Gastrocnemius medialis (tissue), 4 donors: ENCODE measurements around the gene RIMOC1. TPM values are rescaled to one million over a fixed set of nuclear protein-coding genes. Genes with fewer than 3 reads are reported as not detected.

Source experiments
- ATAC-seq, 2 donors: fragments of 150-250 bp; one replicate each; pipeline ENCODE4 v1.9.1; 2016
- DNase-seq, 2 donors: peaks; one replicate each; pipeline ENCODE4 v3.0.0-alpha.2; 2019
- H3K27ac ChIP-seq, 4 donors: fragments of 200-600 bp; sonication (generic); 1 replicate in 1 of 4; 2 replicates in 3 of 4; pipeline ENCODE4 v1.5.1; 2016 to 2018; ENCODE audit warnings: mild to moderate bottlenecking in 2 of 4, moderate library complexity in 1 of 4
- H3K27me3 ChIP-seq, 3 donors: fragments of 200-600 bp; sonication (generic) in 2 of 3; 1 replicate in 1 of 3; 2 replicates in 2 of 3; pipeline versions ENCODE4 v1.5.1 to v1.6.0; 2016 to 2019; ENCODE audit warnings: mild to moderate bottlenecking in 1 of 3, moderate library complexity in 1 of 3
- H3K36me3 ChIP-seq, 2 donors: fragments of 200-600 bp; sonication (generic) in 1 of 2; one replicate each; pipeline ENCODE4 v1.5.1; 2017 to 2018
- H3K4me1 ChIP-seq, 2 donors: fragments of 200-600 bp; sonication (generic) in 1 of 2; one replicate each; pipeline ENCODE4 v1.5.1; 2016 to 2017; ENCODE audit warnings: mild to moderate bottlenecking in 2 of 2
- H3K4me3 ChIP-seq, 4 donors: fragments of 200-600 bp; sonication (generic) in 3 of 4; 1 replicate in 1 of 4; 2 replicates in 3 of 4; pipeline ENCODE4 v1.5.1; 2016 to 2019; ENCODE audit warnings: mild to moderate bottlenecking in 2 of 4
- H3K9me3 ChIP-seq, 3 donors: fragments of 200-600 bp; sonication (generic) in 2 of 3; 1 replicate in 1 of 3; 2 replicates in 2 of 3; pipeline ENCODE4 v1.5.1; 2016 to 2019
- POLR2A ChIP-seq, 2 donors: fragments of 450-650 bp; IDR thresholded peaks; one replicate each; pipeline ENCODE4 v1.6.1; 2017; ENCODE audit warnings: antibody characterized with exemption in 2 of 2, mild to moderate bottlenecking in 2 of 2, moderate library complexity in 2 of 2
- in situ Hi-C, 4 donors: fragments of 200-750 bp; cut with MboI; loops; one replicate each; pipeline versions ENCODE4 v1.15.0 to v1.8.0; 2017; ENCODE audit warnings: low sequenced_read_pairs in 4 of 4
- intact Hi-C: fragments of 100-400 bp; cut with DNase I; formaldehyde crosslinking; loops from one replicate; pipeline ENCODE4 v1.15.1; 2023; ENCODE audit warnings: low total_unique reads
- total RNA-seq, 4 donors: library from RNA; depleted of rRNA; stranded (reverse); fragments of >200 nt; gene quantifications; one replicate each; pipeline versions ENCODE4 v1.1.0 to v1.2.3, GENCODE V29; 2016
- TF ChIP-seq, protein P1 (sequence below), 5 experiments: fragments of 450-650 bp in 3 of 5; fragments of 200-600 bp in 2 of 5; sonication (generic) in 2 of 5; IDR thresholded peaks in 4 of 5; conservative IDR thresholded peaks in 1 of 5; 1 replicate in 4 of 5; 2 replicates in 1 of 5; pipeline ENCODE4 v1.5.1; 2016 to 2019; ENCODE audit warnings: antibody characterized with exemption in 5 of 5, mild to moderate bottlenecking in 3 of 5, moderate library complexity in 3 of 5

Gene RIMOC1
- total RNA-seq, 4 donors from 2014 or later, result 5.0 to 8.2 (median 6.2) TPM

DNA sequence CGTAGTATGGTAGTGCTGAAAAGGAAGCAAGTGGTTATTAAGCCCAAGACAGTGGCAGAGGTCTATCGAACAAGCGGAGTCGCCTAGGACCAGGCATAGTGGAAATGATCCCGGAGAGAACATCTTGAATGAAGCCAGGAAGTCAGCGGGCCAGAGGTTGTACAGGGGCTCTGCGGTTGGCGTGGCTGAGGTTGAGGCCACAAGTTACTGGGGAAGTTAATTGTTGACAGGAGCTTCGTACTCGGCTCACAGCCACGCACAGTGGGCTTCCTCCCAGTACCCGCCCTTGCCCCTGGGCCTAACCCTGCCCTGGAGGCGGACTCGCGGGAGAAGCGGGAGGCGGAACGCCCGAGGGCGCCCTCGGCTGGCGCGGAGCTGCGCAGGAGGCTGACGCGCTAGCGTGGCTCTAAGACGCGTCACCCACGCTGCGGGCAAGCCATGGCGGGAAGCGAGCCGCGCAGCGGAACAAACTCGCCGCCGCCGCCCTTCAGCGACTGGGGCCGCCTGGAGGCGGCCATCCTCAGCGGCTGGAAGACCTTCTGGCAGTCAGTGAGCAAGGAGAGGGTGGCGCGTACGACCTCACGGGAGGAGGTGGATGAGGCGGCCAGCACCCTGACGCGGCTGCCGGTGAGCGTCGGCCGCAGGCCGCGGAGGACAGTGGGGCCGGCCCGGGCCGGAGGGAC, 20.9 kb downstream of the RIMOC1 start, which contains the start of gene FBXO4:
Gene FBXO4 (plus strand): TSS at position 410 of the 683 bp plus-strand sequence. CDS start 29 bp downstream, at position 439.
- Histone ChIP-seq H3K27ac (peak within 1 kb of the TSS; percentile 86 to 97 (median 90)), H3K27me3 (no peaks in the 10 kb centered on the region), H3K4me3 (peak within 1 kb of the TSS; percentile 61 to 97 (median 84)), H3K36me3 (peaks cover 0 to 13% of the 10 kb centered on the region in 2 donors), H3K9me3 (no peaks in the 10 kb centered on the region), H3K4me1 (peaks cover 0 to 22% of the 10 kb centered on the region in 2 donors)
- in situ Hi-C loops, result no loop called here
- TF ChIP-seq POLR2A (IDR thresholded peaks at IDR 0.05), result peak; percentile 34 to 48
- TF ChIP-seq, protein P1, sequence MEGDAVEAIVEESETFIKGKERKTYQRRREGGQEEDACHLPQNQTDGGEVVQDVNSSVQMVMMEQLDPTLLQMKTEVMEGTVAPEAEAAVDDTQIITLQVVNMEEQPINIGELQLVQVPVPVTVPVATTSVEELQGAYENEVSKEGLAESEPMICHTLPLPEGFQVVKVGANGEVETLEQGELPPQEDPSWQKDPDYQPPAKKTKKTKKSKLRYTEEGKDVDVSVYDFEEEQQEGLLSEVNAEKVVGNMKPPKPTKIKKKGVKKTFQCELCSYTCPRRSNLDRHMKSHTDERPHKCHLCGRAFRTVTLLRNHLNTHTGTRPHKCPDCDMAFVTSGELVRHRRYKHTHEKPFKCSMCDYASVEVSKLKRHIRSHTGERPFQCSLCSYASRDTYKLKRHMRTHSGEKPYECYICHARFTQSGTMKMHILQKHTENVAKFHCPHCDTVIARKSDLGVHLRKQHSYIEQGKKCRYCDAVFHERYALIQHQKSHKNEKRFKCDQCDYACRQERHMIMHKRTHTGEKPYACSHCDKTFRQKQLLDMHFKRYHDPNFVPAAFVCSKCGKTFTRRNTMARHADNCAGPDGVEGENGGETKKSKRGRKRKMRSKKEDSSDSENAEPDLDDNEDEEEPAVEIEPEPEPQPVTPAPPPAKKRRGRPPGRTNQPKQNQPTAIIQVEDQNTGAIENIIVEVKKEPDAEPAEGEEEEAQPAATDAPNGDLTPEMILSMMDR (IDR thresholded peaks at IDR 0.05 in 4 of 5, conservative IDR thresholded peaks at IDR 0.05 in 1 of 5), result peak; percentile 13 to 65 (median 51)
- intact Hi-C loops, result loop anchor here (1.0 to 5.0 kb wide), 3 partner anchors 20 to 842 kb away; partner anchors contain the start of gene RIMOC1
- ATAC-seq (peak; percentile 93 to 94), DNase-seq (peak; percentile 67 to 78)

GRCh38 chr5:41925555-41925951, 21.4 kb downstream of the RIMOC1 start:
- Histone ChIP-seq H3K9me3 (no peaks in the 10 kb centered on the region), H3K27me3 (no peaks in the 10 kb centered on the region), H3K4me3 (peak overlapping the region; percentile 61 to 97 (median 84)), H3K27ac (peak overlapping the region; percentile 86 to 97 (median 90)), H3K36me3 (peaks cover 0 to 13% of the 10 kb centered on the region in 2 donors), H3K4me1 (peaks cover 0 to 22% of the 10 kb centered on the region in 2 donors)
- intact Hi-C loops, result loop anchor here (1.0 to 5.0 kb wide), 3 partner anchors 21 to 842 kb away; partner anchors contain the start of gene RIMOC1
- in situ Hi-C loops, result no loop called here
- ATAC-seq (peak; percentile 67 to 71), DNase-seq (peak in 1 of 2 donors; percentile 18)
- TF ChIP-seq POLR2A (IDR thresholded peaks at IDR 0.05), result no peak
- TF ChIP-seq, protein P1 (IDR thresholded peaks at IDR 0.05 in 4 of 5, conservative IDR thresholded peaks at IDR 0.05 in 1 of 5), result no peak

DNA sequence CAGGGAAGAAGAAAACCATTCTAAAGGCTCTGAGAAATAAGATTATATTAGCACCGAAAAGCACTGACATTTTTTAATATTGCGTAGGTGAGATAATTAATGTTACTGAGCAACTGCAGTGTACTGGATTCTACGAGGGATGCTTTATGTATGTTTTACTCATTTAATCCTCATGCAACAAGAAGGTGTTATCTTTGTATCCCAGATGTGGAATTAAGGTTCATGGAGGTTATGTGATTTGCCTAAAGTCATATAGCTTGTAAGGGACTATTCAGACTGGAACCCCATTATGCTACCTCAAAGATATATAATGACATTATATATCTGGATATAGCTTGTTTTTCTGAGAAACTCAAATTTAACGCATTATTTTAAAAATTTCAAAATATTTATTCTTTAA, 23.5 kb downstream of the RIMOC1 start:
- Histone ChIP-seq H3K4me3 (no peak overlapping the region), H3K36me3 (peaks cover 0 to 18% of the 10 kb centered on the region in 2 donors), H3K27me3 (no peaks in the 10 kb centered on the region), H3K9me3 (no peaks in the 10 kb centered on the region), H3K4me1 (peaks cover 0 to 15% of the 10 kb centered on the region in 2 donors), H3K27ac (no peak overlapping the region)
- intact Hi-C loops, result loop anchor here (5.0 kb wide), 1 partner anchor 840 kb away; no protein-coding TSS in a partner anchor
- TF ChIP-seq, protein P1 (IDR thresholded peaks at IDR 0.05 in 4 of 5, conservative IDR thresholded peaks at IDR 0.05 in 1 of 5), result no peak
- no peak for TF ChIP-seq POLR2A (IDR thresholded peaks at IDR 0.05)
- ATAC-seq (no peak), DNase-seq (no peak)
- in situ Hi-C loops, result no loop called here

DNA sequence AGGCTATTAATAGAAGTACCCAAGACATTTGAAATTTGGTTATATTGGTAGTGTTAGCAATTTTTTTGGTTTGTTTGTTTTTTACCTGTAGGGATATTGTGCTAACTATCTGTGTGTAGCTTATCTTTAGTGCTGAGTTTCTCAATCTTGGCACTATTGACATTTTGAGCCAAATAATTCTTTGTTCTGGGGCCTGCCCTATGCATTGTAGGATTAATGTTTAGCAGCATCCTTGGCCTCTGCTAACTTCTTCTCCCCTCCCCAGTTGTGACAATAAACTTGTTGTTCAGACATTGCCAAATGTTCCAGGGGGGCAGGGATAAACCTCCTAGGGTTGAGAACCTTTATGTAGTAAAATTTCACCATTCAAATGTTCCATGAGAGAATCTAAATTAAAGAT, 24.9 kb downstream of the RIMOC1 start:
- no peak overlapping the region for H3K4me3 ChIP-seq
- H3K4me1 ChIP-seq, result peaks cover 0 to 15% of the 10 kb centered on the region in 2 donors
- no peak for DNase-seq
- no peaks in the 10 kb centered on the region for H3K9me3 ChIP-seq
- no peak for ATAC-seq
- TF ChIP-seq, protein P1 (IDR thresholded peaks at IDR 0.05 in 4 of 5, conservative IDR thresholded peaks at IDR 0.05 in 1 of 5), result no peak
- no peak for TF ChIP-seq POLR2A (IDR thresholded peaks at IDR 0.05)
- peaks cover 0 to 21% of the 10 kb centered on the region in 2 donors for H3K36me3 ChIP-seq
- intact Hi-C loops, result loop anchor here (5.0 kb wide), 1 partner anchor 838 kb away; no protein-coding TSS in a partner anchor
- H3K27ac ChIP-seq, result no peak overlapping the region
- in situ Hi-C loops, result no loop called here
- H3K27me3 ChIP-seq, result no peaks in the 10 kb centered on the region
